Stomach (tissue), 9 donors: ENCODE results near the gene EML4. TPM values are rescaled to one million over a fixed set of nuclear protein-coding genes. Genes with fewer than 3 reads are reported as not detected.

Source experiments
- DNase-seq, 2 donors: peaks; one replicate each; pipeline versions ENCODE4 v3.0.0 to v3.0.0-alpha.2; 2013 to 2019
- H3K27ac ChIP-seq, 5 donors: fragments of 200-600 bp in 4 of 5; sonication (generic) in 4 of 5; one replicate each; pipeline ENCODE4 v1.5.1; 2013 to 2019; ENCODE audit warnings: mild to moderate bottlenecking in 1 of 5, moderate library complexity in 1 of 5
- H3K27me3 ChIP-seq, 3 donors: fragments of 200-600 bp; sonication (generic); one replicate each; pipeline ENCODE4 v1.5.1; 2017 to 2019; ENCODE audit warnings: mixed run types in 1 of 3
- H3K36me3 ChIP-seq, 4 donors: fragments of 200-600 bp; sonication (generic); 1 replicate in 3 of 4; 2 replicates in 1 of 4; pipeline ENCODE4 v1.5.1; 2016 to 2019
- H3K4me1 ChIP-seq, 4 donors: fragments of 200-600 bp; sonication (generic); one replicate each; pipeline ENCODE4 v1.5.1; 2016 to 2019
- H3K4me3 ChIP-seq, 4 donors: fragments of 200-600 bp; sonication (generic) in 3 of 4; one replicate each; pipeline ENCODE4 v1.5.1; 2016 to 2019; ENCODE audit warnings: mild to moderate bottlenecking in 1 of 4
- H3K9me3 ChIP-seq, 4 donors: fragments of 200-600 bp; sonication (generic); one replicate each; pipeline ENCODE4 v1.5.1; 2016 to 2019
- EP300 ChIP-seq: sonication (generic); formaldehyde crosslinking; IDR thresholded peaks from one replicate; pipeline ENCODE4 v1.6.1; 2017; ENCODE audit warnings: antibody characterized with exemption
- POLR2A ChIP-seq, 4 donors: fragments of 450-650 bp; IDR thresholded peaks; one replicate each; pipeline ENCODE4 v1.6.1; 2016; ENCODE audit warnings: antibody characterized with exemption in 4 of 4, control low read depth in 2 of 4, mild to moderate bottlenecking in 1 of 4, moderate library complexity in 1 of 4
- POLR2AphosphoS5 ChIP-seq, 3 donors: sonication (generic); formaldehyde crosslinking; IDR thresholded peaks; one replicate each; pipeline ENCODE4 v1.6.1; 2016; ENCODE audit warnings: antibody characterized with exemption in 3 of 3
- WGBS, 5 donors: extraction: QIAGEN DNeasy Blood & Tissue Kit in 3 of 5; methylation state at CpG; one replicate each; pipeline versions ENCODE4 v1.1.5 to v1.1.7; 2013 to 2018; 5-methylcytosine and 5-hydroxymethylcytosine counted together
- intact Hi-C: fragments of 100-400 bp; cut with DNase I; formaldehyde crosslinking; loops from one replicate; pipeline ENCODE4 v1.15.1; 2023; ENCODE audit warnings: low total_unique reads
- polyA plus RNA-seq, 3 donors: library from polyadenylated mRNA; stranded (reverse); fragments of 200-250 nt; gene quantifications; one replicate each; pipeline ENCODE4 v1.2.3, GENCODE V29; 2013
- total RNA-seq, 5 donors: library from RNA; depleted of rRNA; stranded (reverse); fragments of >200 nt; gene quantifications; one replicate each; pipeline versions ENCODE4 v1.1.0 to v1.2.3, GENCODE V29; 2014 to 2016
- TF ChIP-seq, protein P1 (sequence below), 7 experiments: fragments of 450-650 bp in 4 of 7; fragments of 200-600 bp in 3 of 7; sonication (generic) in 3 of 7; IDR thresholded peaks; one replicate each; pipeline ENCODE4 v1.5.1; 2016 to 2019; ENCODE audit warnings: antibody characterized with exemption in 7 of 7, control low read depth in 2 of 7, mild to moderate bottlenecking in 1 of 7
- donor health status: healthy with polysubstance abuse.
- donor health status: Bipolar disorder and iron deficiency.
- donor health status: healthy.

Gene EML4
- total and polyA plus RNA-seq, 8 donors = 10.2 to 292 (median 28.6) TPM

DNA sequence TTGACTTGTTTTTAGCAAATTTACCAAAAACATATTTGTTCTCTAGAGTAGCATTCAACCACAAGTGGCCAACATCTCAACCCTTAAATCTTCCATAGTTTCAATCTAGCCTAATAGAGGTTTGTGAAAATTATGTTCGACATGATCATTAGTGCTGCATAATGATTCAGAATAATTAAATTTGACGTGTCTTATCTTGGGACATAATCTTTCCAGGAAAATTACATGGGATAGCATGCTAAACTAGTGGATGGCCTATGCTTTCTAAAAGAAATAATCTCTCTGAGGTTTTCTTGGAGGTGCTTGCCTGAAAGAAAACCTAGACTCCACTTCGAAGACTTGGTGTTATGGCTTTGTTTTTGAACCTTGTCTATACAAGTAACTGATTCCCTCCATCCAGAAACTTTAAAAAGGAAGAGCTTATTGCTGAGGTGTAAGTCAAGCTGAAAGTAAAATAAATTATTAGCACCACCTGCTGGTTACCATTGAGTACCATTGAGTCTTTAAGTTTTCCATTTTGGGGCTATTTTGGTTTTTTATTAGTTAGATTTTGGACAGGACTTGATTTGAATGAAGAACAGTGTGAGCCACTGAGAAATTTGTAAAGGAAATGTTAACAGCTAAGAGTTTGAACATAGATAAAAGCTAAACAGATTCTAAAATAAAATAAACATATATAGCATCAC, 159.1 kb downstream of the EML4 start:
- no peaks in the 10 kb centered on the region for H3K27me3 ChIP-seq
- WGBS, 5 donors = 58 to 65% (median 63%) methylated on average over 3 of the region's 3 CpGs
- H3K4me1 ChIP-seq = peaks cover 0 to 21% (median 10%) of the 10 kb centered on the region in 4 donors
- H3K4me3 ChIP-seq = no peak overlapping the region
- peak in 1 of 2 donors; percentile 47 for DNase-seq
- no peaks in the 10 kb centered on the region for H3K9me3 ChIP-seq
- intact Hi-C loops = no loop called here
- H3K36me3 ChIP-seq = peaks cover 10 to 70% (median 62%) of the 10 kb centered on the region in 4 donors
- TF ChIP-seq POLR2A (IDR thresholded peaks at IDR 0.05) (no peak), POLR2AphosphoS5 (IDR thresholded peaks at IDR 0.05) (no peak)
- TF ChIP-seq, protein P1, sequence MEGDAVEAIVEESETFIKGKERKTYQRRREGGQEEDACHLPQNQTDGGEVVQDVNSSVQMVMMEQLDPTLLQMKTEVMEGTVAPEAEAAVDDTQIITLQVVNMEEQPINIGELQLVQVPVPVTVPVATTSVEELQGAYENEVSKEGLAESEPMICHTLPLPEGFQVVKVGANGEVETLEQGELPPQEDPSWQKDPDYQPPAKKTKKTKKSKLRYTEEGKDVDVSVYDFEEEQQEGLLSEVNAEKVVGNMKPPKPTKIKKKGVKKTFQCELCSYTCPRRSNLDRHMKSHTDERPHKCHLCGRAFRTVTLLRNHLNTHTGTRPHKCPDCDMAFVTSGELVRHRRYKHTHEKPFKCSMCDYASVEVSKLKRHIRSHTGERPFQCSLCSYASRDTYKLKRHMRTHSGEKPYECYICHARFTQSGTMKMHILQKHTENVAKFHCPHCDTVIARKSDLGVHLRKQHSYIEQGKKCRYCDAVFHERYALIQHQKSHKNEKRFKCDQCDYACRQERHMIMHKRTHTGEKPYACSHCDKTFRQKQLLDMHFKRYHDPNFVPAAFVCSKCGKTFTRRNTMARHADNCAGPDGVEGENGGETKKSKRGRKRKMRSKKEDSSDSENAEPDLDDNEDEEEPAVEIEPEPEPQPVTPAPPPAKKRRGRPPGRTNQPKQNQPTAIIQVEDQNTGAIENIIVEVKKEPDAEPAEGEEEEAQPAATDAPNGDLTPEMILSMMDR (IDR thresholded peaks at IDR 0.05) = peak in 4 of 7 experiments; percentile 33 to 46 (median 38)
- no peak overlapping the region for H3K27ac ChIP-seq

DNA sequence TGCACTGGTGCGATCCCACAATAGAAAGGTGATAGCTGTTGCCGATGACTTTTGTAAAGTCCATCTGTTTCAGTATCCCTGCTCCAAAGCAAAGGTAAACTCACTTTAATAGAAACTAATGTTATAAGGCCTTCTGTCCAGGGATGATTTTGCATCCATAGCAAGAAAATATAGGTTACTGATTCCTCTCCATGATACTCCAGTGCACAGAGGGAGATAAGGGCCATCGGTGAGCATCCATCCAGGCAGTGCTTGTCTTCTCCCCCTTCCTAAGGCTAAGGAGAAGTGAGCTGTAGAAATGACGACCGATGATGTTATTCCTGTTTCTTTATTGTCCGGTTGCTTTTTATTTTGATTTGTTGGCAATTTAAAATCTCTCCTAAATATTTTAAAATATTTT, 159.8 kb downstream of the EML4 start:
- TF ChIP-seq, protein P1 (IDR thresholded peaks at IDR 0.05) = no peak
- TF ChIP-seq EP300 (no peak), POLR2A (IDR thresholded peaks at IDR 0.05) (no peak), POLR2AphosphoS5 (IDR thresholded peaks at IDR 0.05) (no peak)
- intact Hi-C loops = no loop called here
- DNase-seq = no peak
- Histone ChIP-seq H3K9me3 (no peaks in the 10 kb centered on the region), H3K27me3 (no peaks in the 10 kb centered on the region), H3K4me3 (no peak overlapping the region), H3K27ac (no peak overlapping the region), H3K36me3 (peaks cover 12 to 75% (median 67%) of the 10 kb centered on the region in 4 donors), H3K4me1 (peaks cover 0 to 21% (median 10%) of the 10 kb centered on the region in 4 donors)
- 87 to 94% (median 91%) methylated on average over 6 of the region's 6 CpGs for WGBS, 5 donors

DNA sequence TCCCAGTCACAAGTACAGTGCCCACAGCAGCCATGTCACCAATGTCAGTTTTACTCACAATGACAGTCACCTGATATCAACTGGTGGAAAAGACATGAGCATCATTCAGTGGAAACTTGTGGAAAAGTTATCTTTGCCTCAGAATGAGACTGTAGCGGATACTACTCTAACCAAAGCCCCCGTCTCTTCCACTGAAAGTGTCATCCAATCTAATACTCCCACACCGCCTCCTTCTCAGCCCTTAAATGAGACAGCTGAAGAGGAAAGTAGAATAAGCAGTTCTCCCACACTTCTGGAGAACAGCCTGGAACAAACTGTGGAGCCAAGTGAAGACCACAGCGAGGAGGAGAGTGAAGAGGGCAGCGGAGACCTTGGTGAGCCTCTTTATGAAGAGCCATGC, 160.6 kb downstream of the EML4 start:
- H3K9me3 ChIP-seq = no peaks in the 10 kb centered on the region
- no peak overlapping the region for H3K4me3 ChIP-seq
- no peak for TF ChIP-seq POLR2AphosphoS5 (IDR thresholded peaks at IDR 0.05)
- no peak for TF ChIP-seq EP300
- no peak for TF ChIP-seq POLR2A (IDR thresholded peaks at IDR 0.05)
- 93 to 98% (median 95%) methylated on average over 5 of the region's 5 CpGs for WGBS, 5 donors
- intact Hi-C loops = loop anchor here (10.0 kb wide), 1 partner anchor 235 kb away; no protein-coding TSS in a partner anchor
- H3K27me3 ChIP-seq = no peaks in the 10 kb centered on the region
- peaks cover 0 to 21% (median 10%) of the 10 kb centered on the region in 4 donors for H3K4me1 ChIP-seq
- DNase-seq = no peak
- no peak overlapping the region for H3K27ac ChIP-seq
- peaks cover 18 to 78% (median 73%) of the 10 kb centered on the region in 4 donors for H3K36me3 ChIP-seq

DNA sequence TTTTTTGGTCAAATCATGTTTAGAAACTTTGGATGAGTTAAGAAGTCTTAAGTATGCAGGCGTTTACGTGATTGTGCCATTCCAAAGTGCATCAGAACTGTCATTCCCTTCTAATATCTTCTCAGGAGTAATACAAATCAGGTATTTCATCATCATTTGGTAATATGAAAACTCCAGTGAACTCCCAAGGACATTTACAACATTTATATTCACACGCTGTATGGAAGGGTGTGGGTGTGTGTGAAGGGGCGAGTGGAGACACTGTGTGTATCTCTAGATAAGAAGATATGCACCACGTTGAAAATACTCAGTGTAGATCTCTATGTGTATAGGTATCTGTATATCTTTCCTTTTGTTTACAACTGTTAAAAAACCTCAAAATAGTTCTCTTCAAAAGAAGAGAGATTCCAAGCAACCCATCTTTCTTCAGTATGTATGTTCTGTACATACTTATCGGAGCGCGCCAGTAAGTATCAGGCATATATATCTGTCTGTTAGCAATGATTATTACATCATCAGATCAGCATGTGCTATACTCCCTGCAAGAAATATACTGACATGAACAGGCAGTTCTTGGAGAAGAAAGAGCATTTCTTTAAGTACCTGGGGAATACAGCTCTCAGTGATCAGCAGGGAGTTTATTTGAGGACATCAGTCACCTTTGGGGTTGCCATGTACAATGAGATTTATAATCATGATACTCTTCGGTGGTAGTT, 162.6 kb downstream of the EML4 start:
- Histone ChIP-seq H3K36me3 (peaks cover 24 to 81% (median 79%) of the 10 kb centered on the region in 4 donors), H3K27me3 (no peaks in the 10 kb centered on the region), H3K4me1 (peaks cover 0 to 16% (median 6%) of the 10 kb centered on the region in 4 donors), H3K4me3 (no peak overlapping the region), H3K27ac (no peak overlapping the region), H3K9me3 (no peaks in the 10 kb centered on the region)
- 76 to 89% (median 80%) methylated on average over 9 of the region's 9 CpGs for WGBS, 5 donors
- no peak for DNase-seq
- intact Hi-C loops = loop anchor here (10.0 kb wide), 1 partner anchor 237 kb away; no protein-coding TSS in a partner anchor
- no peak for TF ChIP-seq POLR2A (IDR thresholded peaks at IDR 0.05)
- TF ChIP-seq, protein P1 (IDR thresholded peaks at IDR 0.05) = no peak
- no peak for TF ChIP-seq POLR2AphosphoS5 (IDR thresholded peaks at IDR 0.05)
- TF ChIP-seq EP300 = no peak
